GM21360 (cell line): ENCODE results near the gene MOGAT2.
"Not testable (repeated sequence)": the region's sequence is repeated elsewhere in the genome, so short reads cannot be mapped to it uniquely, and the experiment has no call there.

ENCODE experiments used
- ATAC-seq: cut with Tn5 transposase; IDR thresholded peaks from one replicate; pipeline ENCODE4 v1.9.1; 2021; ENCODE audit warnings: mild to moderate bottlenecking, moderate library complexity; ENCODE audit not compliant: unreplicated experiment

MOGAT2 gene

GRCh38 chr11:75718419-75719339 lies 1.0 kb downstream of the MOGAT2 start:
- ATAC-seq = no peak

GRCh38 chr11:75719340-75720239 lies 2.0 kb downstream of the MOGAT2 start:
- ATAC-seq = no peak

- ATAC-seq = no peak
Observed at GRCh38 chr11:75720639-75721038, 3.0 kb downstream of the MOGAT2 start.

- no peak for ATAC-seq
Observed at GRCh38 chr11:75721852-75722668, 4.4 kb downstream of the MOGAT2 start.

- no peak for ATAC-seq
Observed at GRCh38 chr11:75722669-75723042, 5.0 kb downstream of the MOGAT2 start.

- no peak for ATAC-seq
Observed at GRCh38 chr11:75725547-75726320, 8.1 kb downstream of the MOGAT2 start.

- no peak for ATAC-seq
Observed at GRCh38 chr11:75728992-75729391, 11.4 kb downstream of the MOGAT2 start.

- no peak for ATAC-seq
Observed at GRCh38 chr11:75731095-75731494, 13.5 kb downstream of the MOGAT2 start.

GRCh38 chr11:75733071-75733430 lies 15.4 kb downstream of the MOGAT2 start:
- ATAC-seq = no peak

- ATAC-seq = no peak
Observed at GRCh38 chr11:75733431-75734107, 15.9 kb downstream of the MOGAT2 start.

GRCh38 chr11:75734491-75735180 lies 17.0 kb downstream of the MOGAT2 start:
- ATAC-seq = no peak

GRCh38 chr11:75735181-75735845 lies 17.7 kb downstream of the MOGAT2 start:
- no peak for ATAC-seq

- no peak for ATAC-seq
Observed at GRCh38 chr11:75737314-75737713, 19.7 kb downstream of the MOGAT2 start.

- no peak for ATAC-seq
Observed at GRCh38 chr11:75740681-75741080, 23.0 kb downstream of the MOGAT2 start.

GRCh38 chr11:75743159-75743558 lies 25.5 kb downstream of the MOGAT2 start:
- not testable (repeated sequence) for ATAC-seq

- ATAC-seq = no peak
Observed at GRCh38 chr11:75743711-75744563, 26.3 kb downstream of the MOGAT2 start.

GRCh38 chr11:75745807-75746206 lies 28.2 kb downstream of the MOGAT2 start:
- no peak for ATAC-seq
